HFFc6 (cell line): ENCODE measurements around the gene DPPA5. TPM values are rescaled to one million over a fixed set of nuclear protein-coding genes. Genes with fewer than 3 reads are reported as not detected.

Source experiments
- DNase-seq: peaks from one replicate; pipeline ENCODE4 v3.0.0-alpha.2; 2018
- H3K27ac Mint-ChIP-seq: 2 replicates; pipeline ENCODE4 v1.8.0; 2020; ENCODE audit warnings: mild to moderate bottlenecking, mixed read lengths
- H3K27me3 Mint-ChIP-seq: 2 replicates; pipeline ENCODE4 v1.8.0; 2021; ENCODE audit warnings: mild to moderate bottlenecking, moderate library complexity, mixed read lengths; ENCODE audit not compliant: insufficient read depth
- H3K36me3 Mint-ChIP-seq: 2 replicates; pipeline ENCODE4 v1.8.0; 2021; ENCODE audit warnings: low read depth, mixed read lengths
- H3K4me1 Mint-ChIP-seq: 2 replicates; pipeline ENCODE4 v1.8.0; 2020; ENCODE audit warnings: low read depth, mixed read lengths
- H3K4me3 Mint-ChIP-seq: 2 replicates; pipeline ENCODE4 v1.8.0; 2020; ENCODE audit warnings: mild to moderate bottlenecking, moderate library complexity, mixed read lengths
- H3K9me3 Mint-ChIP-seq: 2 replicates; pipeline ENCODE4 v1.8.0; 2020; ENCODE audit warnings: mild to moderate bottlenecking, mixed read lengths
- total RNA-seq, 6 experiments: library from RNA; stranded (reverse); fragmentation: NEBNext Ultra II Directional; extraction: Animal tissue kit (Norgen Biotek cat#: 25700); gene quantifications; 2 replicates in 1 of 6; 3 replicates in 5 of 6; pipeline ENCODE4 v1.2.3, GENCODE V29; 2021
- TF ChIP-seq, protein P1 (sequence below): fragments of 200-600 bp; sonication (generic); IDR thresholded peaks from 2 replicates; pipeline ENCODE4 v1.5.0; 2021; ENCODE audit warnings: antibody characterized with exemption, mild to moderate bottlenecking

DPPA5 gene
- total RNA-seq, 6 experiments from 2014 or later = not detected

- Mint-ChIP-seq H3K9me3 (no peaks in the 10 kb centered on the region), H3K4me1 (peaks cover 14% of the 10 kb centered on the region), H3K4me3 (no peak overlapping the region), H3K27ac (no peak overlapping the region), H3K36me3 (no peaks in the 10 kb centered on the region), H3K27me3 (peaks cover 16% of the 10 kb centered on the region)
- TF ChIP-seq, protein P1, sequence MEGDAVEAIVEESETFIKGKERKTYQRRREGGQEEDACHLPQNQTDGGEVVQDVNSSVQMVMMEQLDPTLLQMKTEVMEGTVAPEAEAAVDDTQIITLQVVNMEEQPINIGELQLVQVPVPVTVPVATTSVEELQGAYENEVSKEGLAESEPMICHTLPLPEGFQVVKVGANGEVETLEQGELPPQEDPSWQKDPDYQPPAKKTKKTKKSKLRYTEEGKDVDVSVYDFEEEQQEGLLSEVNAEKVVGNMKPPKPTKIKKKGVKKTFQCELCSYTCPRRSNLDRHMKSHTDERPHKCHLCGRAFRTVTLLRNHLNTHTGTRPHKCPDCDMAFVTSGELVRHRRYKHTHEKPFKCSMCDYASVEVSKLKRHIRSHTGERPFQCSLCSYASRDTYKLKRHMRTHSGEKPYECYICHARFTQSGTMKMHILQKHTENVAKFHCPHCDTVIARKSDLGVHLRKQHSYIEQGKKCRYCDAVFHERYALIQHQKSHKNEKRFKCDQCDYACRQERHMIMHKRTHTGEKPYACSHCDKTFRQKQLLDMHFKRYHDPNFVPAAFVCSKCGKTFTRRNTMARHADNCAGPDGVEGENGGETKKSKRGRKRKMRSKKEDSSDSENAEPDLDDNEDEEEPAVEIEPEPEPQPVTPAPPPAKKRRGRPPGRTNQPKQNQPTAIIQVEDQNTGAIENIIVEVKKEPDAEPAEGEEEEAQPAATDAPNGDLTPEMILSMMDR = no peak
- no peak for DNase-seq
Measured at GRCh38 chr6:73342174-73342573, 11.9 kb downstream of the DPPA5 start.

DNA sequence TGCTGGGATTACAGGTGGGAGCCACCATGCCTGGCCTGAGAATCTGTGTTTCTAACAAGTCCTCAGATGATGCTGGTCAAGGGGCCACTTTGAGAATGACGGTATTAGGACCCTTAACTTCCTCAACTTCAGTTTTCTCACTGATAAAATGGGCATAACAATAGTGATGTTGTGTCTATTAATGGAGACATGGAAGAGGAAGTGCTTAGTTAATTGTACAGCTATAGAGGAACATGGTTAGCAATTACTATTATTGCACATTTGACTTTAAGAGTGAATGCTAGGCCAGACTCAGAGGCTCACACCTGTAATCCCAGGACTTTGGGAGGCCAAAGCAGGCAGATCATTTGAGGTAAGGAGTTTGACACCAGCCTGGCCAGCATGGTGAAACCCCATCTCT is 12.7 kb downstream of the DPPA5 start:
- peaks cover 14% of the 10 kb centered on the region for H3K4me1 Mint-ChIP-seq
- no peak overlapping the region for H3K4me3 Mint-ChIP-seq
- DNase-seq = no peak
- H3K27me3 Mint-ChIP-seq = peaks cover 13% of the 10 kb centered on the region
- H3K27ac Mint-ChIP-seq = no peak overlapping the region
- H3K36me3 Mint-ChIP-seq = no peaks in the 10 kb centered on the region
- no peaks in the 10 kb centered on the region for H3K9me3 Mint-ChIP-seq
- TF ChIP-seq, protein P1 = no peak

- peaks cover 14% of the 10 kb centered on the region for H3K27me3 Mint-ChIP-seq
- H3K4me3 Mint-ChIP-seq = no peak overlapping the region
- no peaks in the 10 kb centered on the region for H3K9me3 Mint-ChIP-seq
- DNase-seq = no peak
- H3K4me1 Mint-ChIP-seq = peaks cover 14% of the 10 kb centered on the region
- H3K36me3 Mint-ChIP-seq = no peaks in the 10 kb centered on the region
- TF ChIP-seq, protein P1 = no peak
- H3K27ac Mint-ChIP-seq = no peak overlapping the region
Measured at GRCh38 chr6:73340048-73340447, 14.0 kb downstream of the DPPA5 start.

GRCh38 chr6:73339340-73339739 is 14.7 kb downstream of the DPPA5 start:
- TF ChIP-seq, protein P1 = no peak
- Mint-ChIP-seq H3K9me3 (no peaks in the 10 kb centered on the region), H3K36me3 (no peaks in the 10 kb centered on the region), H3K4me3 (no peak overlapping the region), H3K4me1 (peaks cover 14% of the 10 kb centered on the region), H3K27ac (no peak overlapping the region), H3K27me3 (peaks cover 11% of the 10 kb centered on the region)
- DNase-seq = no peak

- no peaks in the 10 kb centered on the region for H3K36me3 Mint-ChIP-seq
- no peaks in the 10 kb centered on the region for H3K9me3 Mint-ChIP-seq
- no peak overlapping the region for H3K27ac Mint-ChIP-seq
- TF ChIP-seq, protein P1 = no peak
- peaks cover 32% of the 10 kb centered on the region for H3K4me1 Mint-ChIP-seq
- H3K27me3 Mint-ChIP-seq = peaks cover 11% of the 10 kb centered on the region
- H3K4me3 Mint-ChIP-seq = no peak overlapping the region; the same call in 1 of the 2 replicates
- DNase-seq = no peak
Measured at GRCh38 chr6:73329201-73329600, 24.9 kb downstream of the DPPA5 start.

DNA sequence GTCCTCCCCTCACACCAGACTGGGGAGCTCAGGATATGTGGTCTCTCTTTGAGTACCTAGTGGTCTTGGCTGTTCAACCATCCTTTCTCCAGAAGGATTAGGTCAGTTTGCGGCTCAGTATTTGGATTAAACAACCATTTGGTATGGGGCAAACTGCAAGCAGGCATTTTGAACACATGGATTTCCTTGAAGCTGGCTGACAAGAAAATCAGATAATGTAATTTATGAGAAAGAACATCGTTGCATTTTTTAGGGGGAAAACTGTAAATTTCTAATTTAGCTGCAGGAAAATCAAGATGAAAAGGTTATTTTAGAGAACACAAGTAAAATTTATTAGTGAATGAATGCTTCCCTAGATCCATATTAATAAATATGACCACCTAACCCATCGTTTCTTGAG is 25.3 kb downstream of the DPPA5 start:
- Mint-ChIP-seq H3K4me1 (peaks cover 32% of the 10 kb centered on the region), H3K27me3 (peaks cover 11% of the 10 kb centered on the region), H3K36me3 (no peaks in the 10 kb centered on the region), H3K4me3 (no peak overlapping the region; the same call in 1 of the 2 replicates), H3K9me3 (no peaks in the 10 kb centered on the region), H3K27ac (no peak overlapping the region)
- TF ChIP-seq, protein P1 = no peak
- no peak for DNase-seq
